Measurements from ENCODE around the gene MLC1. TPM values are rescaled to one million over a fixed set of nuclear protein-coding genes. Genes with fewer than 3 reads are reported as not detected.
"Not testable (repeated sequence)": the region's sequence is repeated elsewhere in the genome, so short reads cannot be mapped to it uniquely, and the experiment has no call there.

Gene MLC1
- total RNA-seq, 2 experiments from 2014 or later, result 1.5 to 2.1 TPM

- Mint-ChIP-seq H3K4me3 (no peak overlapping the region), H3K27ac (no peak overlapping the region), H3K4me1 (peaks cover 5% of the 10 kb centered on the region), H3K36me3 (peaks cover 17% of the 10 kb centered on the region), H3K9me3 (peaks cover 15% of the 10 kb centered on the region), H3K27me3 (peaks cover 23% of the 10 kb centered on the region)
- DNase-seq, result no peak
These were observed 2.4 kb upstream of the MLC1 start for GRCh38 chr22:50087646-50088045.

GRCh38 chr22:50086975-50087374 lies 1.7 kb upstream of the MLC1 start:
- DNase-seq, H3K4me3 Mint-ChIP-seq, H3K4me1 Mint-ChIP-seq, H3K27ac Mint-ChIP-seq: not testable (repeated sequence)
- H3K36me3 Mint-ChIP-seq, result peaks cover 17% of the 10 kb centered on the region
- peaks cover 15% of the 10 kb centered on the region for H3K9me3 Mint-ChIP-seq
- H3K27me3 Mint-ChIP-seq, result peaks cover 23% of the 10 kb centered on the region

- H3K27ac Mint-ChIP-seq, result no peak overlapping the region
- peaks cover 5% of the 10 kb centered on the region for H3K4me1 Mint-ChIP-seq
- H3K4me3 Mint-ChIP-seq, result no peak overlapping the region
- H3K9me3 Mint-ChIP-seq, result peaks cover 15% of the 10 kb centered on the region
- no peak for DNase-seq
- peaks cover 23% of the 10 kb centered on the region for H3K27me3 Mint-ChIP-seq
- peaks cover 17% of the 10 kb centered on the region for H3K36me3 Mint-ChIP-seq
These were observed 1.3 kb upstream of the MLC1 start for GRCh38 chr22:50086526-50086925.

GRCh38 chr22:50084614-50085021 lies 608 bp downstream of the MLC1 start:
- H3K9me3 Mint-ChIP-seq, result peaks cover 12% of the 10 kb centered on the region
- H3K27ac Mint-ChIP-seq, result no peak overlapping the region
- DNase-seq, result no peak
- H3K4me3 Mint-ChIP-seq, result no peak overlapping the region
- peaks cover 5% of the 10 kb centered on the region for H3K4me1 Mint-ChIP-seq
- peaks cover 17% of the 10 kb centered on the region for H3K36me3 Mint-ChIP-seq
- H3K27me3 Mint-ChIP-seq, result peaks cover 19% of the 10 kb centered on the region

- Mint-ChIP-seq H3K4me3 (no peak overlapping the region), H3K27ac (no peak overlapping the region), H3K4me1 (peaks cover 5% of the 10 kb centered on the region), H3K36me3 (peaks cover 13% of the 10 kb centered on the region), H3K9me3 (peaks cover 12% of the 10 kb centered on the region), H3K27me3 (peaks cover 15% of the 10 kb centered on the region)
- no peak for DNase-seq
These were observed 1.1 kb downstream of the MLC1 start for GRCh38 chr22:50084080-50084477.

- H3K9me3 Mint-ChIP-seq, result peaks cover 12% of the 10 kb centered on the region
- H3K27ac Mint-ChIP-seq, result no peak overlapping the region
- DNase-seq, result no peak
- peaks cover 13% of the 10 kb centered on the region for H3K36me3 Mint-ChIP-seq
- H3K4me1 Mint-ChIP-seq, result peaks cover 5% of the 10 kb centered on the region
- H3K27me3 Mint-ChIP-seq, result peaks cover 10% of the 10 kb centered on the region
- H3K4me3 Mint-ChIP-seq, result no peak overlapping the region
These were observed 1.7 kb downstream of the MLC1 start for GRCh38 chr22:50083462-50084079.

GRCh38 chr22:50082961-50083461 lies 2.2 kb downstream of the MLC1 start:
- Mint-ChIP-seq H3K27ac (no peak overlapping the region), H3K4me3 (no peak overlapping the region)
- no peak for DNase-seq

GRCh38 chr22:50082197-50082715 lies 3.0 kb downstream of the MLC1 start:
- DNase-seq, result no peak
- H3K4me1 Mint-ChIP-seq, result peaks cover 5% of the 10 kb centered on the region
- no peak overlapping the region for H3K4me3 Mint-ChIP-seq
- H3K27ac Mint-ChIP-seq, result no peak overlapping the region
- H3K27me3 Mint-ChIP-seq, result peaks cover 2% of the 10 kb centered on the region
- H3K36me3 Mint-ChIP-seq, result peaks cover 8% of the 10 kb centered on the region
- peaks cover 8% of the 10 kb centered on the region for H3K9me3 Mint-ChIP-seq

More at GRCh38 chr22:50082961-50083461, 2.2 kb downstream of the MLC1 start:
- Mint-ChIP-seq H3K36me3 (peaks cover 13% of the 10 kb centered on the region), H3K9me3 (peaks cover 12% of the 10 kb centered on the region), H3K4me1 (peaks cover 5% of the 10 kb centered on the region), H3K27me3 (peaks cover 9% of the 10 kb centered on the region)

GRCh38 chr22:50081426-50082196 lies 3.6 kb downstream of the MLC1 start:
- H3K27ac Mint-ChIP-seq, result no peak overlapping the region
- H3K4me3 Mint-ChIP-seq, result no peak overlapping the region
- peaks cover 1% of the 10 kb centered on the region for H3K36me3 Mint-ChIP-seq
- no peaks in the 10 kb centered on the region for H3K27me3 Mint-ChIP-seq
- no peak for DNase-seq
- H3K9me3 Mint-ChIP-seq, result peaks cover 1% of the 10 kb centered on the region
- H3K4me1 Mint-ChIP-seq, result peaks cover 2% of the 10 kb centered on the region

- Mint-ChIP-seq H3K4me3 (no peak overlapping the region), H3K27me3 (no peaks in the 10 kb centered on the region), H3K27ac (no peak overlapping the region), H3K9me3 (no peaks in the 10 kb centered on the region), H3K4me1 (no peaks in the 10 kb centered on the region), H3K36me3 (no peaks in the 10 kb centered on the region)
- no peak for DNase-seq
These were observed 5.2 kb downstream of the MLC1 start for GRCh38 chr22:50080077-50080465.

- Mint-ChIP-seq H3K4me1 (no peaks in the 10 kb centered on the region), H3K27me3 (no peaks in the 10 kb centered on the region), H3K4me3 (no peak overlapping the region), H3K9me3 (no peaks in the 10 kb centered on the region), H3K27ac (no peak overlapping the region), H3K36me3 (no peaks in the 10 kb centered on the region)
- no peak for DNase-seq
These were observed 6.5 kb downstream of the MLC1 start for GRCh38 chr22:50078761-50079160.

- Mint-ChIP-seq H3K4me3 (no peak overlapping the region), H3K27me3 (no peaks in the 10 kb centered on the region), H3K36me3 (no peaks in the 10 kb centered on the region), H3K27ac (no peak overlapping the region), H3K4me1 (no peaks in the 10 kb centered on the region), H3K9me3 (no peaks in the 10 kb centered on the region)
- no peak for DNase-seq
These were observed 7.0 kb downstream of the MLC1 start for GRCh38 chr22:50078246-50078645.

- Mint-ChIP-seq H3K27me3 (no peaks in the 10 kb centered on the region), H3K36me3 (no peaks in the 10 kb centered on the region), H3K4me3 (no peak overlapping the region), H3K4me1 (no peaks in the 10 kb centered on the region), H3K27ac (no peak overlapping the region), H3K9me3 (no peaks in the 10 kb centered on the region)
- no peak for DNase-seq
These were observed 8.3 kb downstream of the MLC1 start for GRCh38 chr22:50076646-50077535.

- H3K27ac Mint-ChIP-seq, result no peak overlapping the region
- DNase-seq, result no peak
- no peaks in the 10 kb centered on the region for H3K9me3 Mint-ChIP-seq
- H3K27me3 Mint-ChIP-seq, result no peaks in the 10 kb centered on the region
- H3K36me3 Mint-ChIP-seq, result no peaks in the 10 kb centered on the region
- no peak overlapping the region for H3K4me3 Mint-ChIP-seq
- H3K4me1 Mint-ChIP-seq, result no peaks in the 10 kb centered on the region
These were observed 10.4 kb downstream of the MLC1 start for GRCh38 chr22:50074551-50075530.

Data from activated naive CD8-positive, alpha-beta T cell treated with anti-CD3 and anti-CD28 coated beads for 36 hours (primary cell).